Left lobe of liver (tissue), 2 donors: ENCODE data around the gene RANGRF. TPM values are rescaled to one million over a fixed set of nuclear protein-coding genes. Genes with fewer than 3 reads are reported as not detected.
"Not testable (repeated sequence)": the region's sequence is repeated elsewhere in the genome, so short reads cannot be mapped to it uniquely, and the experiment has no call there.

Experiments
- ATAC-seq: fragments of 200-7000 bp; cut with Tn5 transposase; one replicate; pipeline ENCODE4 v1.9.1; 2020; ENCODE audit warnings: mild to moderate bottlenecking, moderate library complexity
- DNase-seq: peaks from one replicate; pipeline ENCODE4 v3.0.0-alpha.2; 2020; ENCODE audit warnings: low spot score
- total RNA-seq: library from RNA; stranded (reverse); gene quantifications from one replicate; pipeline ENCODE4 v1.2.1, GENCODE V29; 2021
- donor health status: DM: no; HTN: no; CAD: no; lungs with moderate emphysema.
- donor health status: DM: no; HTN: yes; CAD: no.

Gene RANGRF, protein sequence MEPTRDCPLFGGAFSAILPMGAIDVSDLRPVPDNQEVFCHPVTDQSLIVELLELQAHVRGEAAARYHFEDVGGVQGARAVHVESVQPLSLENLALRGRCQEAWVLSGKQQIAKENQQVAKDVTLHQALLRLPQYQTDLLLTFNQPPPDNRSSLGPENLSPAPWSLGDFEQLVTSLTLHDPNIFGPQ
- total RNA-seq = 6.6 TPM

DNA sequence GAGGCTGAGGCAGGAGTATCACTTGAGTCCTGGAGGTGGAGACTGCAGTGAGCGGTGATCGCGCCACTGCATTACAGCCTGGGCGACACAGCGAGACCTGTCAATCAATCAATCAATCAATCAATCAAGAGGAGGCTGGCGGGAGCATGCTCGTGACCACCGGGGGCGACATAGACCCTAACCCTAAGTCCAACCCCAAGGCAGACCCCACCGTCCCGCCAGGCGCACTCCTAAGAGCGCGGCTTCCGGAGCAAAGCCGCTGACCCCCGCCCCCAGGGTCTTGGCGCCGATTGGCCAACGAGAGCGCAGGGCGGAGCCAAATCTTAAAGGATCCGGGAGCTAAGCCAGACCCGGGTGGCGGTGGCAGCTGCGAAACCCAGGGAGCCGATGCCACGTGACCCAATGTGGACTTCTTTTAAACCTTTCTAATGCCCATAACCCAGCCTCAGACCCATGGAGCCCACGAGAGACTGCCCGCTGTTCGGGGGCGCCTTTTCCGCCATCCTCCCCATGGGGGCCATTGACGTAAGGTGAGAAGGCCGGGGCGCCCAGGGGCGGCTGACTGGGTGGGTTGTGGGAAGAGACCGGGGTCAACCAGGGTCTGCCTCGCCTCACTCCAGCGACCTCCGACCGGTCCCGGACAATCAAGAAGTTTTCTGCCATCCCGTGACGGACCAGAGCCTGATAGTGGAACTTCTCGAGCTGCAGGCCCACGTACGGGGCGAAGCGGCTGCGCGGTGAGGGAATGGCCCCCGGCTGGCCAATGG is at the start of gene RANGRF:
RANGRF (plus strand) TSS at position 335 of the 767 bp plus-strand sequence; CDS start at position 454, 119 bp downstream.
- ATAC-seq = peak; percentile 82
- DNase-seq = peak; percentile 93

DNA sequence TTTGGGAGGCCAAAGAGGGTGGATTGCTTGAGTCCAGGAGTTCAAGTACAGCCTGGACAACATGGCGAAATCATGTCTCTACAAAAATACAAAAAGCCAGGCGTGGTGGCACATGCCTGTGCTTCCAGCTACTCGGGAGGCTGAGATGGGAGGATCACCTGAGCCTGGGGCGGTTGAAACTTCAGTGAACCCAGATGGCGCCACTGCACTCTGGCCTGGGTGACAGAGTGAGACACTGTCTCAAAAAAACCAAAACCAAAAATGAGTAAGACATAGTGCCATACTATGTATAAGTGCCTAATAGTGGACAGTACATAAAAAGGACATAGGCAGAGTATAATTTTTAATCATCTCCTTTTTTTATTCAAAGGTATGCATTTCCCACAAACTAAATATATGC is 44.6 kb upstream of the RANGRF start:
- DNase-seq = no peak
- no peak for ATAC-seq

DNA sequence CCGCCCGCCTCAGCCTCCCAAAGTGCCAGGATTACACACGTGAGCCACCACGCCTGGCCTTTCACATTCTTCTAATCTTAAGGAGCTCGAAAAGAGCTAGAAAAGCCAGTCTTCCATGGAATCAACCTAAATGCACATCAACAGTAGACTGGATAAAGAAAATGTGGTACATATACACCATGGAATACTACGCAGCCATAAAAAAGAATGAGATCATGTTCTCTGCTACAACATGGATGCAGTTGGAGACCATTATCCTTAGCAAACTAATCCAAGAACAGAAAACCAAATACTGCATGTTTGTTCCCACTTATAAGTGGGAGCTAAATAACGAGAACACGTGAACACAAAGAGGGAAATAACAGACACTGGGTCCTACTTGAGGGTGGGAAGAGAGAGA is 43.7 kb upstream of the RANGRF start:
- no peak for DNase-seq
- no peak for ATAC-seq

GRCh38 chr17:8248751-8249607 is 39.5 kb upstream of the RANGRF start, which contains the start of gene PFAS:
Gene PFAS, plus strand, starts transcription at chr17:8249289. Its CDS starts 4,649 bp downstream, at chr17:8253938.
- ATAC-seq (peak; percentile 76), DNase-seq (peak; percentile 97)

- no peak for DNase-seq
- ATAC-seq = no peak
Observed at GRCh38 chr17:8249621-8250500, 38.6 kb upstream of the RANGRF start.

DNA sequence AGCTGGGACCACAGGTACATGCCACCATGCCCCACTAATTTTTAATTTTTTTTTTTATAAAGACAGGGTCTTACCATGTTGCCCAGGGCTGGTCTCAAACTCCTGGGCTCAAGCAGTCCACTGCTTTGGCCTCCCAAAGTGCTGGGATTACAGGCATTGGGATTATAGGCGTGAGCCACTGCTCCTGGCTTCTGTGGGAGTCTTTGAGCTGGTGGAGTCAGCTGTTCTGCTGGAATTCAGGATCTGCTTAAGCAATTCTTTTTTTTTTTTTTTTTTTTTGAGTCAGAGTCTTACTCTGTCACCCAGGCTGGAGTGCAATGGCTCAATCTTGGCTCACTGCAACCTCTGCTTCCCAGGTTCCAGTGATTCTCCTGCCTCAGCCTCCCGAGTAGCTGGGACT is 37.1 kb upstream of the RANGRF start:
- not testable (repeated sequence) for DNase-seq, ATAC-seq

DNA sequence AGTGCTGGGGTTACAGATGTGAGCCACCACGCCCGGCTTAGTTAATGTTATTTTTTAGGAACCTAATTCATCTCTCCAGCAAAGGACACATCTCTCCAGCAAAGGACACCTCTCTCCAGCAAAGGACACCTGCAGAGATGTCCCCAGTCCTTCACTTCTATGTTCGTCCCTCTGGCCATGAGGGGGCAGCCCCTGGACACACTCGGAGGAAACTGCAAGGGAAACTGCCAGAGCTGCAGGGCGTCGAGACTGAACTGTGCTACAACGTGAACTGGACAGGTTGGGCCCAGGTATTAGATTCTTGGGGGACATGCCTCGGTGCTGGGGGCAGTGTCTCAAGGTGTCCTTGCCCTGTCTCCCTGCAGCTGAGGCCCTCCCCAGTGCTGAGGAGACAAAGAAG is 34.7 kb upstream of the RANGRF start:
- ATAC-seq = peak; percentile 83
- DNase-seq = peak; percentile 69

- DNase-seq = no peak
- ATAC-seq = no peak
Observed at GRCh38 chr17:8254881-8255280, 33.6 kb upstream of the RANGRF start.

- DNase-seq (no peak), ATAC-seq (no peak)
Observed at GRCh38 chr17:8255499-8255898, 33.0 kb upstream of the RANGRF start.

DNA sequence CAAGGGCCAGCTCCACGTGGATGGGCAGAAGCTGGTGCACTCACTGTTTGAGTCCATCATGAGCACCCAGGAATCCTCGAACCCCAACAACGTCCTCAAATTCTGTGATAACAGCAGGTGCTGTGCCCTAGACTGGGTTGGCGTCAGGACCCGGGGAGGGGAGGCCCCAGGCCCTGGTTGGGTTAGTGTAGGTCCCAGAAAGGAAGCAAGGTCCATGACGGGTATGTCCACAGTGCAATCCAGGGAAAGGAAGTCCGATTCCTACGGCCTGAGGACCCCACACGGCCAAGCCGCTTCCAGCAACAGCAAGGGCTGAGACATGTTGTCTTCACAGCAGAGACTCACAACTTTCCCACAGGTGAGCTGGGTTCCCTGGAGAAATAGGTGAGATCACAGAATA is 32.2 kb upstream of the RANGRF start:
- no peak for DNase-seq
- no peak for ATAC-seq

- ATAC-seq = no peak
- DNase-seq = no peak
Observed at GRCh38 chr17:8256691-8257090, 31.8 kb upstream of the RANGRF start.

- DNase-seq (no peak), ATAC-seq (no peak)
Observed at GRCh38 chr17:8257801-8258200, 30.7 kb upstream of the RANGRF start.

DNA sequence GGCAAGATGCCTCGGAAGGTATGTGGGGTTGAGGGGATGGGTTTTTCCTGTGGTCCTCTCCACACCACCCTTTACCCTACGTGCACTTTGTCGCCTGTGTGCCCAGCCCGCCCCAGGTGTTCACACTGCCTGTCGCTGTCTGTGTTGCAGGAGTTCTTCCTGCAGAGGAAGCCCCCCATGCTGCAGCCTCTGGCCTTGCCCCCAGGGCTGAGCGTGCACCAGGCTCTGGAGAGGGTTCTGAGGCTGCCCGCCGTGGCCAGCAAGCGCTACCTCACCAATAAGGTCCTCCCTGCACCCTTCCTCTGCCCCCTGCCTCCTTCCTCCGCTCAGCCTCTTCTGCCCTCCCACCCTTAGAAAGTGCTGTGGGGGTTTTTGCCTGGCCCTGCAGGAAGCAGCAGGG is 24.1 kb upstream of the RANGRF start:
- ATAC-seq (no peak), DNase-seq (no peak)

- no peak for ATAC-seq
- DNase-seq = no peak
Observed at GRCh38 chr17:8264836-8265542, 23.5 kb upstream of the RANGRF start.

GRCh38 chr17:8266648-8267479 is 21.6 kb upstream of the RANGRF start:
- DNase-seq (no peak), ATAC-seq (no peak)

GRCh38 chr17:8267480-8268147 is 20.9 kb upstream of the RANGRF start:
- ATAC-seq (no peak), DNase-seq (no peak)

- DNase-seq (no peak), ATAC-seq (no peak)
Observed at GRCh38 chr17:8268550-8269298, 19.7 kb upstream of the RANGRF start.

DNA sequence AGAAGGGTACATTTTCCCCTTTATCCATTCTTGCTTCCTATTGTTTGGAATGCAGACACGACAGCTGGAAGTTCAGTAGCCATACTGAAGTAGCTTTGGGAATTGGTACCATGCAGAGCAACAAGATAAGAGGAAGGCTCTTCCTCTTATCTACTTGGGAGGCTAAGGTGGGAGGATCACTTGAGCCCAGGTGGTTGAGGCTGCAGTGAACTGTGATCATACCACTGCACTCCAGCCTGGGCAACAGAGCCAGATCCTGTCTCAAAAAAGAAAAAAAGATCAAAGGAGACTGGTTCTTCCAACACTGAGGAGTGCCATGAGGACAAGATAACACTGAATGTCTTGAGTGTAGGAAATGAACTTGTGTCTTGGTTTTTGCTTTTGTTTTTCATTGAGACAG is 16.0 kb upstream of the RANGRF start:
- DNase-seq (no peak), ATAC-seq (no peak)
